SU-DHL-6 (cell line): Measurements from ENCODE around the gene PLAC8.
"Not testable (repeated sequence)": the region's sequence is repeated elsewhere in the genome, so short reads cannot be mapped to it uniquely, and the experiment has no call there.

Experiments
- CTCF ChIP-seq: fragments of 200-600 bp; sonication (generic); IDR thresholded peaks from one replicate; pipeline ENCODE4 v1.5.1; 2017; ENCODE audit warnings: antibody characterized with exemption, mild to moderate bottlenecking, low read length, moderate library complexity; ENCODE audit not compliant: insufficient read depth, poor library complexity, severe bottlenecking
- EZH2phosphoT487 ChIP-seq: fragments of 200-600 bp; sonication (generic), shearing (Covaris generic); conservative IDR thresholded peaks from 2 replicates; pipeline ENCODE4 v1.6.1; 2018; ENCODE audit warnings: mild to moderate bottlenecking, antibody characterized with exemption, low read length, moderate library complexity, mixed read lengths

- not testable (repeated sequence) for TF ChIP-seq CTCF, EZH2phosphoT487
These were observed 71.4 kb downstream of the PLAC8 start for GRCh38 chr4:83043157-83043556.
